ENCODE data around the gene ZNF518A.
A peak's percentile ranks its signal among the peaks of the same experiment; 100 is the strongest.

Gene ZNF518A

GRCh38 chr10:96129387-96130325, at the start of gene ZNF518A:
TSS of gene ZNF518A (plus strand) at chr10:96130297. CDS start at chr10:96156323, 26,026 bp downstream.
- Histone ChIP-seq H3K4me1 (ENCODE audit: insufficient read depth, low read length) (no peaks in the 10 kb centered on the region), H3K9ac (ENCODE audit: low read depth, low read length) (peak within 1 kb of the TSS; percentile 97), H3K9me3 (ENCODE audit: control insufficient read depth, insufficient read depth, low read length) (no peaks in the 10 kb centered on the region), H3K36me3 (ENCODE audit: insufficient read depth, low read length) (peaks cover 10% of the 10 kb centered on the region; the same call in 1 of the 2 replicates)

GRCh38 chr10:96082153-96082552, 47.9 kb upstream of the ZNF518A start:
- Histone ChIP-seq H3K9me3 (ENCODE audit: control insufficient read depth, insufficient read depth, low read length) (no peaks in the 10 kb centered on the region), H3K4me1 (ENCODE audit: insufficient read depth, low read length) (no peaks in the 10 kb centered on the region)

GRCh38 chr10:96082748-96083147, 47.3 kb upstream of the ZNF518A start:
- Histone ChIP-seq H3K9ac (ENCODE audit: low read depth, low read length) (no peak overlapping the region), H3K9me3 (ENCODE audit: control insufficient read depth, insufficient read depth, low read length) (no peaks in the 10 kb centered on the region), H3K36me3 (ENCODE audit: insufficient read depth, low read length) (peaks cover 5% of the 10 kb centered on the region; the same call in 1 of the 2 replicates), H3K4me1 (ENCODE audit: insufficient read depth, low read length) (no peaks in the 10 kb centered on the region)

More at GRCh38 chr10:96082153-96082552, 47.9 kb upstream of the ZNF518A start:
- H3K36me3 ChIP-seq (ENCODE audit: insufficient read depth, low read length), result peaks cover 5% of the 10 kb centered on the region; the same call in 1 of the 2 replicates
- H3K9ac ChIP-seq (ENCODE audit: low read depth, low read length), result no peak overlapping the region

GRCh38 chr10:96089116-96089515, 41.0 kb upstream of the ZNF518A start:
- H3K4me1 ChIP-seq (ENCODE audit: insufficient read depth, low read length), result no peaks in the 10 kb centered on the region
- H3K9ac ChIP-seq (ENCODE audit: low read depth, low read length), result peak overlapping the region; percentile 77; the same call in 1 of the 2 replicates
- H3K9me3 ChIP-seq (ENCODE audit: control insufficient read depth, insufficient read depth, low read length), result no peaks in the 10 kb centered on the region
- no peaks in the 10 kb centered on the region for H3K36me3 ChIP-seq (ENCODE audit: insufficient read depth, low read length)

- no peaks in the 10 kb centered on the region for H3K4me1 ChIP-seq (ENCODE audit: insufficient read depth, low read length)
- peak overlapping the region; percentile 77; the same call in 1 of the 2 replicates for H3K9ac ChIP-seq (ENCODE audit: low read depth, low read length)
- H3K9me3 ChIP-seq (ENCODE audit: control insufficient read depth, insufficient read depth, low read length), result no peaks in the 10 kb centered on the region
- no peaks in the 10 kb centered on the region for H3K36me3 ChIP-seq (ENCODE audit: insufficient read depth, low read length)
Observed at GRCh38 chr10:96089670-96090462, 40.2 kb upstream of the ZNF518A start.

GRCh38 chr10:96090463-96090800, 39.7 kb upstream of the ZNF518A start:
- Histone ChIP-seq H3K9me3 (ENCODE audit: control insufficient read depth, insufficient read depth, low read length) (no peaks in the 10 kb centered on the region), H3K36me3 (ENCODE audit: insufficient read depth, low read length) (no peaks in the 10 kb centered on the region), H3K9ac (ENCODE audit: low read depth, low read length) (peak overlapping the region; percentile 77; the same call in 1 of the 2 replicates), H3K4me1 (ENCODE audit: insufficient read depth, low read length) (no peaks in the 10 kb centered on the region)

- no peaks in the 10 kb centered on the region for H3K9me3 ChIP-seq (ENCODE audit: control insufficient read depth, insufficient read depth, low read length)
- H3K4me1 ChIP-seq (ENCODE audit: insufficient read depth, low read length), result no peaks in the 10 kb centered on the region
- H3K9ac ChIP-seq (ENCODE audit: low read depth, low read length), result no peak overlapping the region
- H3K36me3 ChIP-seq (ENCODE audit: insufficient read depth, low read length), result no peaks in the 10 kb centered on the region
Observed at GRCh38 chr10:96092999-96093767, 36.9 kb upstream of the ZNF518A start.

- no peaks in the 10 kb centered on the region for H3K9me3 ChIP-seq (ENCODE audit: control insufficient read depth, insufficient read depth, low read length)
- no peaks in the 10 kb centered on the region for H3K4me1 ChIP-seq (ENCODE audit: insufficient read depth, low read length)
- no peak overlapping the region for H3K9ac ChIP-seq (ENCODE audit: low read depth, low read length)
- H3K36me3 ChIP-seq (ENCODE audit: insufficient read depth, low read length), result no peaks in the 10 kb centered on the region
Observed at GRCh38 chr10:96093948-96094347, 36.1 kb upstream of the ZNF518A start.

- H3K9ac ChIP-seq (ENCODE audit: low read depth, low read length), result no peak overlapping the region
- no peaks in the 10 kb centered on the region for H3K4me1 ChIP-seq (ENCODE audit: insufficient read depth, low read length)
- no peaks in the 10 kb centered on the region for H3K36me3 ChIP-seq (ENCODE audit: insufficient read depth, low read length)
- H3K9me3 ChIP-seq (ENCODE audit: control insufficient read depth, insufficient read depth, low read length), result no peaks in the 10 kb centered on the region
Observed at GRCh38 chr10:96096958-96097357, 33.1 kb upstream of the ZNF518A start.

GRCh38 chr10:96097865-96098264, 32.2 kb upstream of the ZNF518A start:
- Histone ChIP-seq H3K9ac (ENCODE audit: low read depth, low read length) (no peak overlapping the region), H3K36me3 (ENCODE audit: insufficient read depth, low read length) (no peaks in the 10 kb centered on the region), H3K4me1 (ENCODE audit: insufficient read depth, low read length) (no peaks in the 10 kb centered on the region), H3K9me3 (ENCODE audit: control insufficient read depth, insufficient read depth, low read length) (no peaks in the 10 kb centered on the region)

- H3K9me3 ChIP-seq (ENCODE audit: control insufficient read depth, insufficient read depth, low read length), result no peaks in the 10 kb centered on the region
- no peaks in the 10 kb centered on the region for H3K36me3 ChIP-seq (ENCODE audit: insufficient read depth, low read length)
- H3K4me1 ChIP-seq (ENCODE audit: insufficient read depth, low read length), result no peaks in the 10 kb centered on the region
- H3K9ac ChIP-seq (ENCODE audit: low read depth, low read length), result no peak overlapping the region
Observed at GRCh38 chr10:96107623-96108038, 22.5 kb upstream of the ZNF518A start.

- no peaks in the 10 kb centered on the region for H3K36me3 ChIP-seq (ENCODE audit: insufficient read depth, low read length)
- H3K4me1 ChIP-seq (ENCODE audit: insufficient read depth, low read length), result no peaks in the 10 kb centered on the region
- no peaks in the 10 kb centered on the region for H3K9me3 ChIP-seq (ENCODE audit: control insufficient read depth, insufficient read depth, low read length)
- no peak overlapping the region for H3K9ac ChIP-seq (ENCODE audit: low read depth, low read length)
Observed at GRCh38 chr10:96112531-96112930, 17.6 kb upstream of the ZNF518A start.

- Histone ChIP-seq H3K36me3 (ENCODE audit: insufficient read depth, low read length) (no peaks in the 10 kb centered on the region), H3K9me3 (ENCODE audit: control insufficient read depth, insufficient read depth, low read length) (no peaks in the 10 kb centered on the region), H3K9ac (ENCODE audit: low read depth, low read length) (no peak overlapping the region), H3K4me1 (ENCODE audit: insufficient read depth, low read length) (no peaks in the 10 kb centered on the region; the same call in 1 of the 2 replicates)
Observed at GRCh38 chr10:96118604-96119450, 11.3 kb upstream of the ZNF518A start.
